Head of caudate nucleus (tissue), 42 donors: Measurements from ENCODE around the gene TAF3.
"Not testable (repeated sequence)": the region's sequence is repeated elsewhere in the genome, so short reads cannot be mapped to it uniquely, and the experiment has no call there.

Experiments
- DNase-seq, 42 donors: peaks; one replicate each; pipeline versions ENCODE4 v3.0.0 to v3.0.0-alpha.2; 2020 to 2021; ENCODE audit warnings: mixed read lengths in 7 of 42
- intact Hi-C: fragments of 100-400 bp; cut with DNase I; formaldehyde crosslinking; loops from one replicate; pipeline ENCODE4 v1.15.0; 2022

TAF3 gene

GRCh38 chr10:7818295-7819120, at the start of gene TAF3:
TSS of gene TAF3 (plus strand) at chr10:7818505. CDS start at chr10:7818710, 205 bp downstream.
- intact Hi-C loops: no loop called here
- DNase-seq: peak; percentile 77 to 97 (median 94)

- intact Hi-C loops: no loop called here
- DNase-seq: no peak
Measured at GRCh38 chr10:7773845-7774801, 44.2 kb upstream of the TAF3 start.

GRCh38 chr10:7776777-7777176, 41.5 kb upstream of the TAF3 start:
- intact Hi-C loops: no loop called here
- no peak for DNase-seq

- DNase-seq, intact Hi-C loops: not testable (repeated sequence)
Measured at GRCh38 chr10:7782194-7782593, 36.1 kb upstream of the TAF3 start.

- DNase-seq: no peak
- intact Hi-C loops: no loop called here
Measured at GRCh38 chr10:7786430-7786829, 31.9 kb upstream of the TAF3 start.

- intact Hi-C loops: no loop called here
- DNase-seq: peak in 1 of 42 donors; percentile 6
Measured at GRCh38 chr10:7787150-7787856, 31.0 kb upstream of the TAF3 start.

GRCh38 chr10:7787857-7788638, 30.3 kb upstream of the TAF3 start, which contains the start of the genes ATP5F1C and KIN:
TSS of gene ATP5F1C (plus strand) at chr10:7788177. CDS start at chr10:7788208, 31 bp downstream.
TSS of gene KIN (minus strand) at chr10:7787993. CDS start at chr10:7787933, 60 bp downstream.
- peak; percentile 95 to 99 (median 98) for DNase-seq
- intact Hi-C loops: no loop called here

GRCh38 chr10:7788639-7789286, 29.5 kb upstream of the TAF3 start:
- intact Hi-C loops: no loop called here
- DNase-seq: peak in 12 of 42 donors; percentile 3 to 41 (median 18)

GRCh38 chr10:7789390-7789789, 28.9 kb upstream of the TAF3 start:
- intact Hi-C loops: no loop called here
- DNase-seq: no peak

GRCh38 chr10:7792541-7792940, 25.8 kb upstream of the TAF3 start:
- intact Hi-C loops: no loop called here

GRCh38 chr10:7794251-7795026, 23.9 kb upstream of the TAF3 start:
- no peak for DNase-seq
- intact Hi-C loops: no loop called here

More at GRCh38 chr10:7792541-7792940, 25.8 kb upstream of the TAF3 start:
- peak in 2 of 42 donors; percentile 23 to 32 for DNase-seq

- DNase-seq: no peak
- intact Hi-C loops: no loop called here
Measured at GRCh38 chr10:7795605-7796004, 22.7 kb upstream of the TAF3 start.

GRCh38 chr10:7797582-7797981, 20.7 kb upstream of the TAF3 start:
- intact Hi-C loops: no loop called here
- DNase-seq: no peak

- intact Hi-C loops: no loop called here
Measured at GRCh38 chr10:7802606-7803005, 15.7 kb upstream of the TAF3 start.

GRCh38 chr10:7804216-7804615, 14.1 kb upstream of the TAF3 start:
- intact Hi-C loops: no loop called here
- DNase-seq: no peak

More at GRCh38 chr10:7802606-7803005, 15.7 kb upstream of the TAF3 start:
- DNase-seq: no peak

GRCh38 chr10:7804741-7805140, 13.6 kb upstream of the TAF3 start:
- peak in 1 of 42 donors; percentile 15 for DNase-seq
- intact Hi-C loops: no loop called here

- no peak for DNase-seq
- intact Hi-C loops: no loop called here
Measured at GRCh38 chr10:7808686-7809267, 9.5 kb upstream of the TAF3 start.
